LNCAP (cell line): ENCODE measurements around the gene RPS6KA5.

ENCODE experiments used
- CTCF ChIP-seq: fragments of 450-650 bp; IDR thresholded peaks from 2 replicates; pipeline ENCODE4 v1.5.1; 2017; ENCODE audit warnings: mild to moderate bottlenecking

The RPS6KA5 gene

GRCh38 chr14:91047174-91047753 lies 13.2 kb downstream of the RPS6KA5 start:
- TF ChIP-seq CTCF = no peak

DNA sequence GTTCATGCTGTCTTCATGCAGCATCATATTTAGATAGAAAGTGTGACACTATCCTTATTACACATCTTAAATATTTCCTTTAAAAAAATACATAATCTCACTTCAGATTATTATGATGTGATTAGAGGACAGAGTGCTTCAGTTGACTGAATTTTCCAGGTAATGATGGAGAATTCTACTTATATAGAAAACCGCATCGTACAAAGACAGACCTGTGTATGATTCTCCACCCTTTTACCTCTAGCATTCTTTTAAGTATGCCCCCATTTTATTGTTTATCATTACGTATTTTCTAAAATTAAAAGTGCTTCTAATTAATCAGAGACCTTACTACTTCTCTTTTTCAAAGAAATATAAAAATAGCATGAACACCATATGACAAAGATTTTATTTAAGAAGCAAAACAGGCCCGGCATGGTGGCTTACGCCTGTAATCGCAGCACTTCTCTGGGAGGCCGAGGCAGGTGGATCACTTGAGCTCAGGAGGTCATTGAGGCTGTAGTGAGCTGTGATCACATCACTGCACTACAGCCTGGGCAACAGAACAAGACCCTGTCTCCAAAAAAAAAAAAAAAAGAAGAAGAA lies 13.9 kb downstream of the RPS6KA5 start:
- no peak for TF ChIP-seq CTCF

- TF ChIP-seq CTCF = no peak
Measured at GRCh38 chr14:91041450-91041849, 19.0 kb downstream of the RPS6KA5 start.

- TF ChIP-seq CTCF = no peak
Measured at GRCh38 chr14:91040545-91040944, 19.9 kb downstream of the RPS6KA5 start.

GRCh38 chr14:91038439-91038838 lies 22.0 kb downstream of the RPS6KA5 start:
- TF ChIP-seq CTCF = no peak

DNA sequence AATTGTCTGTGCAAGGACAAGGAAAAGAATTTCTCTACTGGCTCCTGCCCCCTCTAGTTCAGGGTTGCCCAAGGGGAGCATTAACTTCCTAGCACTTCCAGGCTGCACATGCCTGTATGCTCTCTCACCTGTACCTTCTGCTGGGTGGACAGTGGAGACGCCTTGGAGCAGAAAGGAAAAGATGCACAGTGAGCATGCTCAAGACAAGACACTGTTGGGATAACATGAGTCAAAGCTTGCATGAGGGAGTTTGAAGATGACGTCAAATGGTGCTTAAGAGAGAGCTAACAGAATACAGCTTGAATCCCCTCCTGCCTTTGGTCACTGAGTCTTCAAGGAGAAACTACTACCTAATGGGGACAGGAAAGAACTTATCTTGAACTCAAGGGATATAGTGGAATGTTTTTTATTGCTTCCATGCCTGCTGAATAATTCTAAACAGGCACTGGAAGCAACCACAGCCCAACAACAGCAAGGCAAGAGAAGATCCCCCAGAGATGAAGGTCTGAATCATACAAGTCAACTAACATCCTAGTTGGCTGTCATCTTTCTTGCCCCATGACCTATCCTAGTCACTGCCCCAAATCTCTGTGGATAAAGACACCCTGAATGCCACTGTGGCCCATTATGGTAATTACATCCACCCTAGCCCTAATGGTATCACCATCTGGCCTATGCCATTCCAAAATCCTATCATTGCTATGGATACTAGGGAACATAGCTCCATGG lies 23.5 kb downstream of the RPS6KA5 start:
- TF ChIP-seq CTCF = no peak

- no peak for TF ChIP-seq CTCF
Measured at GRCh38 chr14:91035855-91036254, 24.6 kb downstream of the RPS6KA5 start.
